H7 (cell line): ENCODE measurements around the gene DCAF11. TPM values are rescaled to one million over a fixed set of nuclear protein-coding genes. Genes with fewer than 3 reads are reported as not detected.

Source experiments
- total RNA-seq: library from RNA; depleted of rRNA; stranded (reverse); fragments of >200 nt; shearing (Covaris generic); gene quantifications from 2 replicates; pipeline ENCODE4 v1.2.3, GENCODE V29; 2014; rRNA removed

DCAF11 gene
- total RNA-seq, 1 experiment from 2014 or later: 70.4 TPM

Other genes with a start within 250 kb of the DCAF11 start
- 13.9 and 18.9 TPM in 2 replicates for gene DHRS4, start 161.0 kb upstream of the DCAF11 start, total RNA-seq
- gene DHRS4L2, start 125.8 kb upstream of the DCAF11 start, total RNA-seq: 8.0 and 12.2 TPM in 2 replicates
- 2.3 and 6.5 TPM in 2 replicates for gene CARMIL3, start 62.8 kb upstream of the DCAF11 start, total RNA-seq
- 0.04 TPM in 1 of 2 replicates, not detected in the other for gene CPNE6, start 43.2 kb upstream of the DCAF11 start, total RNA-seq
- gene PCK2, start 20.5 kb upstream of the DCAF11 start, total RNA-seq: 73.7 and 80.1 TPM in 2 replicates
- 0.87 and 2.1 TPM in 2 replicates for gene NRL, start 172 bp downstream of the DCAF11 start, total RNA-seq
- not detected in 2 replicates for gene FITM1, start 15.9 kb downstream of the DCAF11 start, total RNA-seq
- 46.9 and 49.3 TPM in 2 replicates for gene PSME1, start 21.4 kb downstream of the DCAF11 start, total RNA-seq
- gene EMC9, start 26.8 kb downstream of the DCAF11 start, total RNA-seq: 25.7 and 35.9 TPM in 2 replicates
- gene PSME2, start 31.8 kb downstream of the DCAF11 start, total RNA-seq: 129 and 134 TPM in 2 replicates
- 67.7 and 75.0 TPM in 2 replicates for gene RNF31, start 32.7 kb downstream of the DCAF11 start, total RNA-seq
- 8.1 and 11.2 TPM in 2 replicates for gene IRF9, start 46.5 kb downstream of the DCAF11 start, total RNA-seq
- 5.6 and 5.9 TPM in 2 replicates for gene REC8, start 57.3 kb downstream of the DCAF11 start, total RNA-seq
- 139 and 149 TPM in 2 replicates for gene IPO4, start 74.0 kb downstream of the DCAF11 start, total RNA-seq
- 27.4 and 35.2 TPM in 2 replicates for gene TM9SF1, start 80.7 kb downstream of the DCAF11 start, total RNA-seq
- gene TSSK4, start 90.9 kb downstream of the DCAF11 start, total RNA-seq: not detected in 2 replicates
- 17.6 and 20.8 TPM in 2 replicates for gene CHMP4A, start 98.7 kb downstream of the DCAF11 start, total RNA-seq
- gene MDP1, start 101.3 kb downstream of the DCAF11 start, total RNA-seq: 18.6 and 23.6 TPM in 2 replicates
- gene NEDD8, start 117.6 kb downstream of the DCAF11 start, total RNA-seq: 195 and 203 TPM in 2 replicates
- gene GMPR2, start 118.2 kb downstream of the DCAF11 start, total RNA-seq: 81.6 and 104 TPM in 2 replicates
- 46.9 and 52.2 TPM in 2 replicates for gene TINF2, start 127.8 kb downstream of the DCAF11 start, total RNA-seq
- 0.21 and 3.1 TPM in 2 replicates for gene TGM1, start 148.4 kb downstream of the DCAF11 start, total RNA-seq
- 22.8 and 25.9 TPM in 2 replicates for gene RABGGTA, start 156.8 kb downstream of the DCAF11 start, total RNA-seq
- 13.5 and 18.8 TPM in 2 replicates for gene DHRS1, start 185.0 kb downstream of the DCAF11 start, total RNA-seq
- gene NOP9, start 185.1 kb downstream of the DCAF11 start, total RNA-seq: 27.2 and 32.4 TPM in 2 replicates
- gene CIDEB, start 193.2 kb downstream of the DCAF11 start, total RNA-seq: 0.48 TPM in 1 of 2 replicates, not detected in the other
- gene LTB4R2, start 195.4 kb downstream of the DCAF11 start, total RNA-seq: 4.8 and 7.8 TPM in 2 replicates
- gene LTB4R, start 196.7 kb downstream of the DCAF11 start, total RNA-seq: 4.2 and 5.0 TPM in 2 replicates
- 0.17 TPM in 1 of 2 replicates, not detected in the other for gene ADCY4, start 220.3 kb downstream of the DCAF11 start, total RNA-seq
- gene RIPK3, start 225.2 kb downstream of the DCAF11 start, total RNA-seq: not detected in 2 replicates